ENCODE data around the gene RIPOR2.

DNA sequence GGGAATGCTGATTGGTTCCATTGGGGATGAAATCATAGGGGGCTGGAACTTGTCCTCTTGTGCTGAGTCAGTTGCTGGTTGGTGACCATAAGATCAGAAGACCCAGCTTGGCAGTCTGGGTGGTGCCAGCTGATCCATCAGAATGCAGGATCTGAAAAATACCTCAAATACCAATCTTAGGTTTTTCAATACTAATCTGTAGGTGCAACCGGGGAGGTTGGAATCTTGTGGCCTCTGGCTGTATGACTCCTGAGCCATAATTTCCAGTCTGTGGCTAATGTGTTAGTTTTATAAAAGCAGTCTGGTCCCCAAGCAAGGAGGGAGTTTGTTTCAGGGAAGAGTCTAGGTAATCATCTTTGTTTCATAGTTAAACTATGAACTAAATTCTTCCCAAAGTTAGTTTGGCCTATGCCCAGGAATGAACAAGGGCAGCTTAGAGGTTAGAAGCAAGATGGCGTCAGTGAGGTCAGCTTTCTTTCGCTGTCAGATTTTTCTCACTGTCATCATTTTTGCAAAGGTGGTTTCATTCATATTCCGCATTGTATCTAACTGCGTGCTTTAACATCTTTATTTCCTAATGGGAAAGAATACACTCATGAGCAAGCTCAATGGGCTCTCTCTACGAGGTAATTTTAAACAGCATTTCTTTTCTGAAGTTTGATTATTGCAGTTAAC is 139.0 kb downstream of the RIPOR2 start:
- TF ChIP-seq, protein P1, sequence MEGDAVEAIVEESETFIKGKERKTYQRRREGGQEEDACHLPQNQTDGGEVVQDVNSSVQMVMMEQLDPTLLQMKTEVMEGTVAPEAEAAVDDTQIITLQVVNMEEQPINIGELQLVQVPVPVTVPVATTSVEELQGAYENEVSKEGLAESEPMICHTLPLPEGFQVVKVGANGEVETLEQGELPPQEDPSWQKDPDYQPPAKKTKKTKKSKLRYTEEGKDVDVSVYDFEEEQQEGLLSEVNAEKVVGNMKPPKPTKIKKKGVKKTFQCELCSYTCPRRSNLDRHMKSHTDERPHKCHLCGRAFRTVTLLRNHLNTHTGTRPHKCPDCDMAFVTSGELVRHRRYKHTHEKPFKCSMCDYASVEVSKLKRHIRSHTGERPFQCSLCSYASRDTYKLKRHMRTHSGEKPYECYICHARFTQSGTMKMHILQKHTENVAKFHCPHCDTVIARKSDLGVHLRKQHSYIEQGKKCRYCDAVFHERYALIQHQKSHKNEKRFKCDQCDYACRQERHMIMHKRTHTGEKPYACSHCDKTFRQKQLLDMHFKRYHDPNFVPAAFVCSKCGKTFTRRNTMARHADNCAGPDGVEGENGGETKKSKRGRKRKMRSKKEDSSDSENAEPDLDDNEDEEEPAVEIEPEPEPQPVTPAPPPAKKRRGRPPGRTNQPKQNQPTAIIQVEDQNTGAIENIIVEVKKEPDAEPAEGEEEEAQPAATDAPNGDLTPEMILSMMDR (conservative IDR thresholded peaks at IDR 0.05; ENCODE audit: low read depth in 2 of 2) = peak in 1 of 2 experiments; percentile 14; a peak in 1 of 4 replicates
- TF ChIP-seq ZNF331 (CRISPR knock-in tag; IDR thresholded peaks at IDR 0.05; ENCODE audit: low read depth) = no peak

Measured in GM23338 (cell line).